CD4-positive, alpha-beta memory T cell (primary cell): ENCODE data around the gene CYP3A7. TPM values are rescaled to one million over a fixed set of nuclear protein-coding genes. Genes with fewer than 3 reads are reported as not detected.

Experiments
- CTCF ChIA-PET: fragments of 350-600 bp; sonication (Branson Sonifier 250); formaldehyde crosslinking; loops from one replicate; lab custom pipeline; 2021; ENCODE audit warnings: inconsistent platforms; ENCODE audit not compliant: partially characterized antibody; lab: Charles Lee
- POLR2A ChIA-PET: fragments of 350-600 bp; sonication (Branson Sonifier 250); formaldehyde crosslinking; loops from one replicate; lab custom pipeline; 2021; ENCODE audit not compliant: partially characterized antibody; lab: Charles Lee
- DNase-seq, 5 donors: peaks; one replicate each; pipeline versions ENCODE4 v3.0.0 to v3.0.0-alpha.2; 2020 to 2022; ENCODE audit warnings: mixed read lengths in 1 of 5
- H3K27ac ChIP-seq: one replicate; pipeline ENCODE4 v1.7.0; 2013; ENCODE audit warnings: low read depth, low read length
- H3K27me3 ChIP-seq: 2 replicates; pipeline ENCODE4 v1.7.0; 2013; ENCODE audit warnings: mild to moderate bottlenecking, low read length, moderate library complexity; ENCODE audit not compliant: insufficient read depth
- H3K36me3 ChIP-seq: 2 replicates; pipeline ENCODE4 v1.7.0; 2013; ENCODE audit warnings: mild to moderate bottlenecking, low read length, moderate library complexity; ENCODE audit not compliant: insufficient read depth
- H3K4me1 ChIP-seq: 2 replicates; pipeline ENCODE4 v1.7.0; 2013; ENCODE audit warnings: mild to moderate bottlenecking, low read length, moderate library complexity; ENCODE audit not compliant: insufficient read depth
- H3K4me3 ChIP-seq, 2 donors: one replicate each; pipeline ENCODE4 v1.7.0; 2013; ENCODE audit warnings: low read length in 2 of 2, mild to moderate bottlenecking in 1 of 2
- H3K9me3 ChIP-seq, 2 donors: one replicate each; pipeline ENCODE4 v1.7.0; 2013; ENCODE audit warnings: low read length in 2 of 2, control low read depth in 1 of 2; ENCODE audit not compliant: control insufficient read depth in 1 of 2
- H3K27ac Mint-ChIP-seq, 7 donors: one replicate each; pipeline ENCODE4 v1.8.0; 2020 to 2021; ENCODE audit warnings: mixed read lengths in 7 of 7, mild to moderate bottlenecking in 6 of 7, inconsistent platforms in 3 of 7, moderate library complexity in 3 of 7
- H3K27me3 Mint-ChIP-seq, 2 donors: one replicate each; pipeline ENCODE4 v1.8.0; 2020 to 2021; ENCODE audit warnings: mixed read lengths in 2 of 2
- H3K36me3 Mint-ChIP-seq, 2 donors: one replicate each; pipeline ENCODE4 v1.8.0; 2020 to 2021; ENCODE audit warnings: mixed read lengths in 2 of 2, inconsistent platforms in 1 of 2, mild to moderate bottlenecking in 1 of 2
- H3K4me1 Mint-ChIP-seq, 4 donors: one replicate each; pipeline ENCODE4 v1.8.0; 2020 to 2021; ENCODE audit warnings: mixed read lengths in 4 of 4, mild to moderate bottlenecking in 1 of 4
- H3K4me3 Mint-ChIP-seq, 8 donors: one replicate each; pipeline ENCODE4 v1.8.0; 2020 to 2021; ENCODE audit warnings: mixed read lengths in 8 of 8, mild to moderate bottlenecking in 7 of 8, moderate library complexity in 6 of 8, inconsistent platforms in 3 of 8
- H3K9me3 Mint-ChIP-seq, 8 donors: one replicate each; pipeline ENCODE4 v1.8.0; 2020 to 2021; ENCODE audit warnings: mixed read lengths in 8 of 8, mild to moderate bottlenecking in 5 of 8, inconsistent platforms in 3 of 8, moderate library complexity in 1 of 8
- intact Hi-C: fragments of 100-400 bp; cut with micrococcal nuclease; formaldehyde crosslinking; loops from one replicate; pipeline ENCODE4 v1.15.1; 2023
- polyA plus RNA-seq, 2 donors: library from polyadenylated mRNA; unstranded; fragments of 300-500 nt; fragmentation: Illumina TruSeq; gene quantifications; one replicate each; pipeline ENCODE4 v1.2.3, GENCODE V29; 2021
- total RNA-seq, 2 experiments: library from RNA; stranded (reverse); gene quantifications; one replicate each; pipeline ENCODE4 v1.2.3, GENCODE V29; 2021

CYP3A7 gene
- total and polyA plus RNA-seq, 4 experiments from 2014 or later = 0.07 TPM; not detected in 3

GRCh38 chr7:99719996-99720769 is 14.8 kb downstream of the CYP3A7 start:
- intact Hi-C loops = no loop called here
- Mint-ChIP-seq H3K27me3 (peaks cover 0 to 2% of the 10 kb centered on the region in 2 donors), H3K4me3 (no peak overlapping the region), H3K27ac (peak overlapping the region in 1 of 7 donors; percentile 38), H3K4me1 (peaks cover 4 to 11% (median 8%) of the 10 kb centered on the region in 4 donors), H3K36me3 (peaks cover 0 to 3% of the 10 kb centered on the region in 2 donors), H3K9me3 (peaks cover 0 to under 1% (median 0%) of the 10 kb centered on the region in 8 donors)
- no peak overlapping the region for H3K4me3 ChIP-seq
- CTCF ChIA-PET = no interaction called here
- H3K27me3 ChIP-seq = no peaks in the 10 kb centered on the region
- no peaks in the 10 kb centered on the region for H3K9me3 ChIP-seq
- H3K4me1 ChIP-seq = peaks cover 4% of the 10 kb centered on the region
- no peak overlapping the region for H3K27ac ChIP-seq
- H3K36me3 ChIP-seq = no peaks in the 10 kb centered on the region
- DNase-seq = peak in 2 of 5 donors; percentile 1 to 2
- POLR2A ChIA-PET = no interaction called here

DNA sequence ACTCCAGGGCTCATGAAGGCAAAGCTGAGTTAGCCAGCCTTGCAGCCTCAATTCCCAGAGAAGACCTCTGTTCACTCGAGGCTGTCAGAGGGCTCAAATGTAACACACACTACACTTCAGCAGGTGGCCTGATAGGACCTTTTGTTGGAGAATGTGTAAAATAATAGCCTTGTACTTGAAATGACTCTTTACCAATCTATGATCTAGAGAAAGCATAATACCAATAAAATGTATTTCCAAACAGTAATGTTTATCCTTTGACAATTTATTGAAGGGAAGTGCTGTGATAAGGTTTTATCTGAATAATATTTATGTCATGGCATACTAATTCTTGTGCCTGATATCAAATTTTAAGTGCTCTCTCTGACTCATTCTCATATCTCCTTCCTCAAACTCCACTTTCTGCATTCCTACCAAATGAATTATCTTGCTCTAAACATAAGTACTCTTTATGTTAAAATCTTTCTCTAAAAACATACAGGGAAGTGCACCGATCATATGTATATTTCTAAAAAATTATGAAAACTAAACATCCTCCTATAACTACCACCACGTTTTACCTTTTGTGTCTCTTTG is 20.9 kb downstream of the CYP3A7 start:
- intact Hi-C loops = no loop called here
- Mint-ChIP-seq H3K27ac (no peak overlapping the region), H3K4me3 (no peak overlapping the region), H3K4me1 (no peaks in the 10 kb centered on the region), H3K27me3 (no peaks in the 10 kb centered on the region), H3K36me3 (peaks cover 3 to 36% of the 10 kb centered on the region in 2 donors), H3K9me3 (peaks cover 0 to 6% (median 0%) of the 10 kb centered on the region in 8 donors)
- Histone ChIP-seq H3K27ac (no peak overlapping the region), H3K36me3 (no peaks in the 10 kb centered on the region), H3K4me1 (no peaks in the 10 kb centered on the region), H3K4me3 (no peak overlapping the region), H3K27me3 (no peaks in the 10 kb centered on the region), H3K9me3 (no peaks in the 10 kb centered on the region)
- ChIA-PET CTCF (no interaction called here), POLR2A (no interaction called here)
- DNase-seq = no peak

DNA sequence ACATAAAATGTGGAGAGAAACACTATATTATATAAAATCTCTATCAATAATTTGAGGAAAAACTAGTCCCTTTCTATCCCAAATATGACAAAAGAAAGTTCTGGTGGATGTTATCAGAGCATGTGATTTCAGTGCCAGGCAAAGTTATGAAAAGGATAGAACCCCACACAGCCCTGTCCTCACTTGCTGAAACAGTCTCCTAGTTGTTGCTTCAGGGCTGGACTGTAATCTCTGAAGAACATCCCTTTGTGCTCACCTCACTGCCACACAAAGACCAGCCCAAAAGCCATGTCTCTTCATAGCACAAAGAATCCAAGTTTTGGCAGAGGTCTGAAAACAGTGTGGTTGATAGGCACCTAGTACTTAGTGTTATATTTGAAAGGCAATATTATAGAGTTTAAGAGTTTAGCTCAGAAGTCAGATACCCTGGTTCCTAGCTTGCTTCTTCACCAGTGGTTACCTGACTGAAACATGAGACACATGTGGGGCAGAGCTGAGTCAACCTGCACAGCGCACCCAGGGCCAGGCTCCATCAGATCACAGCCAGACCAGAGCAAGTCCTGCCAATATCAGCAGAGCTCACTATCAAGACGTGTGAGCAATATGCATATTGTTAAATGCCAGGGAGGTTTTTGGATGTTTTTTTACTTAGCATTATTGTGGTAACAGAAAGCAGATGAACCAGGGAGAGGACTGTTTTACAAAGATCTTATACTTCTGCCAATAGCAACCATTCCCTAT is 25.0 kb downstream of the CYP3A7 start:
- H3K27ac Mint-ChIP-seq = no peak overlapping the region
- intact Hi-C loops = no loop called here
- peaks cover 3 to 42% of the 10 kb centered on the region in 2 donors for H3K36me3 Mint-ChIP-seq
- no peaks in the 10 kb centered on the region for H3K4me1 Mint-ChIP-seq
- no peaks in the 10 kb centered on the region for H3K9me3 ChIP-seq
- no peaks in the 10 kb centered on the region for H3K36me3 ChIP-seq
- H3K9me3 Mint-ChIP-seq = peaks cover 0 to 3% (median 0%) of the 10 kb centered on the region in 8 donors
- no peaks in the 10 kb centered on the region for H3K27me3 ChIP-seq
- no peak for DNase-seq
- ChIA-PET CTCF (no interaction called here), POLR2A (no interaction called here)
- H3K4me1 ChIP-seq = no peaks in the 10 kb centered on the region
- no peak overlapping the region for H3K27ac ChIP-seq
- H3K4me3 ChIP-seq = no peak overlapping the region
- H3K4me3 Mint-ChIP-seq = no peak overlapping the region
- H3K27me3 Mint-ChIP-seq = no peaks in the 10 kb centered on the region

DNA sequence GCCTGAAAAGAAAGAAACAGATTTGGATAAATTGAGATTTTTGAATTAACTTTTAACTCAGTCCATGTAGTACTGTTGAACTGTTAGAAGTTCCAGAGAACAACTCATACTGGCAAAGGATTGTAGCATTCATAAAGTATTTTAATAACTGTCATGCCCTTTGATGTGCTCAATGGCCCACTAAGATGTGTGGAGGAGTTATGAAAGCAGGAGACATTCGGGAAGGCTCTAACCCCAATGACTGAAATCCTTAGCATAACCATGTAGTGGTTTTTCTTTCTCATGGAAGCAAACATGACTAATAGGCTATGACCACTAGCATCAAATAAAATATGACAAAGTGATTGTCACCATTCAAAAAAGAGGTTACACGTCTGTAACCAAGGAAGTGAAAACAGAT is 25.7 kb downstream of the CYP3A7 start:
- Mint-ChIP-seq H3K9me3 (no peaks in the 10 kb centered on the region), H3K27ac (no peak overlapping the region), H3K36me3 (peaks cover 3 to 34% of the 10 kb centered on the region in 2 donors), H3K27me3 (no peaks in the 10 kb centered on the region), H3K4me3 (no peak overlapping the region), H3K4me1 (no peaks in the 10 kb centered on the region)
- Histone ChIP-seq H3K36me3 (no peaks in the 10 kb centered on the region), H3K27me3 (no peaks in the 10 kb centered on the region), H3K4me3 (no peak overlapping the region), H3K27ac (no peak overlapping the region), H3K4me1 (no peaks in the 10 kb centered on the region), H3K9me3 (no peaks in the 10 kb centered on the region)
- intact Hi-C loops = no loop called here
- ChIA-PET POLR2A (no interaction called here), CTCF (no interaction called here)
- no peak for DNase-seq

GRCh38 chr7:99707096-99707495 is 27.9 kb downstream of the CYP3A7 start:
- no peaks in the 10 kb centered on the region for H3K27me3 ChIP-seq
- no peaks in the 10 kb centered on the region for H3K4me1 ChIP-seq
- Mint-ChIP-seq H3K4me1 (no peaks in the 10 kb centered on the region), H3K27me3 (peaks cover 0 to 2% of the 10 kb centered on the region in 2 donors), H3K36me3 (peaks cover 3 to 32% of the 10 kb centered on the region in 2 donors), H3K9me3 (no peaks in the 10 kb centered on the region), H3K4me3 (no peak overlapping the region), H3K27ac (no peak overlapping the region)
- no peak overlapping the region for H3K27ac ChIP-seq
- ChIA-PET POLR2A (no interaction called here), CTCF (no interaction called here)
- no peak for DNase-seq
- no peaks in the 10 kb centered on the region for H3K36me3 ChIP-seq
- no peaks in the 10 kb centered on the region for H3K9me3 ChIP-seq
- intact Hi-C loops = no loop called here
- H3K4me3 ChIP-seq = no peak overlapping the region

DNA sequence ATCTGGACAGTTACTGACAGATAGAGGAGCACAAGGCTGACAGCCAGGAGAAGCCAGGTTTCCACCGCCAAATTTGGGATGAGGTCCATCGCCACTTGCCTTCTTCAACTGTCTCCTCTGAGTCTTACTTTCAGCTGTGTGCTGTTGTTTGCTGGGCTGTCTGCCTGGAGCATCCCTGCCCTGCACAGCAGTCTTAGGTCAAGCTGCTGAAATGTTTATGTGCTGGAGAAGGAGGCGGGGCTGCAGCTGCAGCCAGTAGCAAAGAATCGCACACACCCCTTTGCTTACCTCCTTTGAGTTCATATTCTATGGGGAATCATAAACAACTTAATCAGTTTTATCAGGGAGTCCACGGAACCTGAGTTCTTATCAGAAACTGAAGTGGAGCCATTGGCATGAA is 35.0 kb downstream of the CYP3A7 start:
- H3K27ac ChIP-seq = no peak overlapping the region
- ChIA-PET CTCF (interaction anchor here (0.6 kb wide), 1 partner anchor 52 kb away, joined by 3 read pairs; no protein-coding TSS in a partner anchor), POLR2A (no interaction called here)
- no peak overlapping the region for H3K4me3 ChIP-seq
- Mint-ChIP-seq H3K4me3 (no peak overlapping the region), H3K27ac (no peak overlapping the region), H3K9me3 (no peaks in the 10 kb centered on the region), H3K36me3 (peaks cover 0 to 4% of the 10 kb centered on the region in 2 donors), H3K27me3 (peaks cover 0 to 2% of the 10 kb centered on the region in 2 donors), H3K4me1 (no peaks in the 10 kb centered on the region)
- no peaks in the 10 kb centered on the region for H3K9me3 ChIP-seq
- H3K36me3 ChIP-seq = no peaks in the 10 kb centered on the region
- no peak for DNase-seq
- no peaks in the 10 kb centered on the region for H3K4me1 ChIP-seq
- intact Hi-C loops = no loop called here
- no peaks in the 10 kb centered on the region for H3K27me3 ChIP-seq
